KMS-11 (cell line): ENCODE results near the gene SHMT2.
A peak's percentile ranks its signal among the peaks of the same experiment; 100 is the strongest.

Experiments
- H2AFZ ChIP-seq: fragments of 200-600 bp; sonication (generic); 2 replicates; pipeline ENCODE4 v1.6.1; 2016; ENCODE audit warnings: antibody characterized with exemption, mixed run types, low read depth
- H3K27ac ChIP-seq: fragments of 200-600 bp; sonication (generic); 2 replicates; pipeline ENCODE4 v1.6.1; 2016; ENCODE audit warnings: mild to moderate bottlenecking, mixed run types
- H3K27me3 ChIP-seq: fragments of 200-600 bp; sonication (generic); 2 replicates; pipeline ENCODE4 v1.6.1; 2017; ENCODE audit warnings: mild to moderate bottlenecking, low read depth, mixed run types, moderate library complexity; ENCODE audit not compliant: insufficient read depth
- H3K36me3 ChIP-seq: fragments of 200-600 bp; sonication (generic); 2 replicates; pipeline ENCODE4 v1.6.1; 2017; ENCODE audit warnings: mild to moderate bottlenecking, mixed run types; ENCODE audit not compliant: insufficient read depth
- H3K4me1 ChIP-seq: fragments of 200-600 bp; sonication (generic); 2 replicates; pipeline ENCODE4 v1.6.1; 2016; ENCODE audit warnings: mild to moderate bottlenecking, low read depth, mixed run types; ENCODE audit not compliant: poor library complexity, severe bottlenecking
- H3K4me2 ChIP-seq: fragments of 200-600 bp; sonication (generic); 2 replicates; pipeline ENCODE4 v1.7.0; 2016; ENCODE audit warnings: mild to moderate bottlenecking, mixed run types
- H3K4me3 ChIP-seq: fragments of 200-600 bp; sonication (generic); IDR thresholded peaks from 2 replicates; pipeline ENCODE4 v1.6.1; 2017; ENCODE audit warnings: low read depth, low read length, mixed read lengths; ENCODE audit not compliant: insufficient read depth
- H3K79me2 ChIP-seq: fragments of 200-600 bp; sonication (generic); 2 replicates; pipeline ENCODE4 v1.6.1; 2016; ENCODE audit warnings: low read depth, mixed run types; ENCODE audit not compliant: insufficient read depth
- H3K9ac ChIP-seq: fragments of 200-600 bp; sonication (generic); 2 replicates; pipeline ENCODE4 v1.6.1; 2016; ENCODE audit warnings: mild to moderate bottlenecking, mixed run types
- H4K20me1 ChIP-seq: fragments of 200-600 bp; sonication (generic); 2 replicates; pipeline ENCODE4 v1.6.1; 2016; ENCODE audit warnings: mild to moderate bottlenecking, mixed run types; ENCODE audit not compliant: insufficient read depth
- TF ChIP-seq, protein P1 (sequence below): fragments of 200-600 bp; sonication (generic); conservative IDR thresholded peaks from 2 replicates; pipeline ENCODE4 v1.6.1; 2017; ENCODE audit warnings: low read depth, mild to moderate bottlenecking, antibody characterized with exemption, low read length, moderate library complexity, mixed read lengths

SHMT2 gene

DNA sequence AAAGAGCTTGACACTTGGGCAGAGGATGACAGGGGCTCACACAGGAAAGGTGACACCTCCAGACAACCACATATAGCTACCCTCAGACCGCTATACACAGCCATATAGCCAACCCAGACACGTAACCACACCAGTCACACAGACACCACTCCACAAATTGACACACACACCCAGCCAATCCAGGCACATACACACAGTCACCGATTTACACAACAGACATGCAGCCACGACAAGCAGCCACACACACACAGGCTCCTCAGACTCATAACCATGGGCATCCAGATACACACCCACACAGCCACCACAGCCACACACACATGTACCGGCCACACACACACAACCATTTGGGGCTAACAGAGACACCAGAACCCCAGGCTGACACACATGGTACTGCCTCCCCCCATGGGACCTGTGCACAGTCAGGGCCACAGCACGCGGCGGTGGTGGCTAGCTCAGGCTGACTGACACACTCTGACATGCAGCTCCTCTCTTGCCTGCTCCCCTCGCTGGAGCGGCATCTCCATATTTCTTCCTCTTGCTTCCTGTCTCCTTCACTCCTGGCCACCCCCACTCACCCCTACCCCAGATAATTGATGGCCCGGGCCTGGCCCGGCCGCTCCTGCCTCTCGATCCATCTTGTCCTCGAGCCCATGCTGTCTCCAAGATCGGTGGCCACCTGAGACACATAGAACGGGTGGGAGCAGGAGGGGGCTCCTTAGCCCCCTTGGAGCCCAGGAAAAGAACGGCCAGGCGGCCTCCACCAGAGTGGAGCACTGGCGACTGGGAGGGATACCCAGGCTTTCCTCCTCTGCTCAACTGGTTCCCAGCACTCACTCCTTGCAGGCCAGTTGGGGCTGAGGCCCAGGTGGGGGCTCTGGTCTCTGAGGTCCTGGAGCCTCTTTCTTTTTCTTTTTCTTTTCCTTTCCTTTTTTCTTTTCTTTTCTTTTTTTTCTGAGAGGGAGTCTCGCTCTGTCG lies 6.0 kb upstream of the SHMT2 start:
- Histone ChIP-seq H3K4me3 (no peak overlapping the region), H3K4me1 (peaks cover 3% of the 10 kb centered on the region), H3K4me2 (no peak overlapping the region), H3K9ac (no peak overlapping the region), H3K27me3 (peaks cover 47% of the 10 kb centered on the region), H4K20me1 (no peaks in the 10 kb centered on the region), H3K36me3 (no peaks in the 10 kb centered on the region), H3K27ac (no peak overlapping the region), H3K79me2 (no peaks in the 10 kb centered on the region), H2AFZ (no peak overlapping the region)
- TF ChIP-seq, protein P1, sequence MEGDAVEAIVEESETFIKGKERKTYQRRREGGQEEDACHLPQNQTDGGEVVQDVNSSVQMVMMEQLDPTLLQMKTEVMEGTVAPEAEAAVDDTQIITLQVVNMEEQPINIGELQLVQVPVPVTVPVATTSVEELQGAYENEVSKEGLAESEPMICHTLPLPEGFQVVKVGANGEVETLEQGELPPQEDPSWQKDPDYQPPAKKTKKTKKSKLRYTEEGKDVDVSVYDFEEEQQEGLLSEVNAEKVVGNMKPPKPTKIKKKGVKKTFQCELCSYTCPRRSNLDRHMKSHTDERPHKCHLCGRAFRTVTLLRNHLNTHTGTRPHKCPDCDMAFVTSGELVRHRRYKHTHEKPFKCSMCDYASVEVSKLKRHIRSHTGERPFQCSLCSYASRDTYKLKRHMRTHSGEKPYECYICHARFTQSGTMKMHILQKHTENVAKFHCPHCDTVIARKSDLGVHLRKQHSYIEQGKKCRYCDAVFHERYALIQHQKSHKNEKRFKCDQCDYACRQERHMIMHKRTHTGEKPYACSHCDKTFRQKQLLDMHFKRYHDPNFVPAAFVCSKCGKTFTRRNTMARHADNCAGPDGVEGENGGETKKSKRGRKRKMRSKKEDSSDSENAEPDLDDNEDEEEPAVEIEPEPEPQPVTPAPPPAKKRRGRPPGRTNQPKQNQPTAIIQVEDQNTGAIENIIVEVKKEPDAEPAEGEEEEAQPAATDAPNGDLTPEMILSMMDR: no peak

DNA sequence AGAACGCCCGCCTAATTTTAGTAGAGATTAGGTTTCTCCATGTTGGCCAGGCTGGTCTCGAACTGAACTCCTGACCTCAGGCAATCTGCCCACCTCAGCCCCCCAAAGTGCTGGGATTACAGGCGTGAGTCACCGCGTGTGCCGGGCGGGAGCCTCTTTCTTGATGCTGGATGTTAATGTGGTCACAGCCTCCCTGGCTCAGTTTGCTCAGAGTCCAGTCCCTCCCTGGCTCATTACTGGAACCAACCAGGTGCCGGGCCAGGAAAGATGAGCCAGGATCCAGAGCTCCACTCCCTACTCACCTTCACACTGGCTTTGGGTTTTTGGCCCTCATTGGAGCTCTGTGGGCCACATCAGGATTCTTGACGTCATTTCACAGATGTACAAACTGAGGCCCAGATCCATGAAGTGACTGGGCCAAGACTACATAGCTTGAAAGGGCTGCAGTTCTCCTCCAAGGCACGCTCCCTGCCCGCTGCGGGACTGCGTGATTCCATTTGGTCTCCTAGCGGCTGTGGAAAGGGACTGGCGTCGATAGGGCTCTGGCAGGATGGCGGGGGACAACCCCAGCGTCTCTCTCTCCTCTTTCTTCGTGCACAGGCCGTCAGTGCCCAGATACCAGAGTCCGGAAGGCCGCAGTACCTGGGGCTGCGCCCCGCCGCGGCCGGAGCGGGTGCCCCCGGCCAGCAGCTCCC lies 5.1 kb upstream of the SHMT2 start:
- no peak overlapping the region for H3K4me2 ChIP-seq
- H3K9ac ChIP-seq: no peak overlapping the region
- H3K27ac ChIP-seq: no peak overlapping the region
- peaks cover 38% of the 10 kb centered on the region for H3K27me3 ChIP-seq
- peaks cover 4% of the 10 kb centered on the region; the same call in 1 of the 2 replicates for H3K79me2 ChIP-seq
- TF ChIP-seq, protein P1: 0 out of 2 replicates have a peak, but pooled peaks have one; percentile 24
- H4K20me1 ChIP-seq: no peaks in the 10 kb centered on the region
- H3K36me3 ChIP-seq: no peaks in the 10 kb centered on the region
- no peak overlapping the region for H3K4me3 ChIP-seq
- H3K4me1 ChIP-seq: peaks cover 11% of the 10 kb centered on the region
- no peak overlapping the region for H2AFZ ChIP-seq

DNA sequence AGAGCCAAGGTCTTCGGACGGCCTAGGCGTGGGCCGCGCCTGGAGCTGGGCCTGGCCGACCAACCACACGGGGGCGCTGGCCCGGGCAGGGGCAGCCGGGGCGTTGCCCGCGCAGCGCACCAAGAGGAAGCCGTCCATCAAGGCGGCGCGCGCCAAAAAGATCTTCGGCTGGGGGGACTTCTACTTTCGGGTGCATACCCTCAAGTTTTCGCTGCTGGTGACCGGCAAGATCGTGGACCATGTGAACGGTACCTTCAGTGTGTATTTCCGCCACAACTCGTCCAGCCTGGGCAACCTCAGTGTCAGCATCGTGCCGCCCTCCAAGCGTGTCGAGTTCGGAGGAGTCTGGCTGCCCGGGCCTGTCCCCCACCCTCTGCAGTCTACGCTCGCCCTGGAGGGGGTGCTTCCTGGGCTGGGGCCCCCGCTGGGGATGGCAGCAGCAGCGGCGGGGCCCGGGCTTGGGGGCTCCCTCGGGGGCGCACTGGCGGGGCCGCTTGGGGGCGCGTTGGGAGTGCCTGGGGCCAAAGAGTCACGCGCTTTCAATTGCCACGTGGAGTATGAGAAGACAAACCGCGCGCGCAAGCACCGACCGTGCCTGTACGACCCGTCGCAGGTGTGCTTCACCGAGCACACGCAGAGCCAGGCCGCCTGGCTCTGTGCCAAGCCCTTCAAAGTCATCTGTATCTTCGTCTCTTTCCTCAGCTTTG lies 4.4 kb upstream of the SHMT2 start:
- no peak overlapping the region for H3K9ac ChIP-seq
- no peaks in the 10 kb centered on the region for H3K36me3 ChIP-seq
- no peak overlapping the region for H3K4me3 ChIP-seq
- no peak overlapping the region for H3K4me2 ChIP-seq
- TF ChIP-seq, protein P1: no peak; the same call in 1 of the 2 replicates
- H3K4me1 ChIP-seq: peaks cover 11% of the 10 kb centered on the region
- no peak overlapping the region for H3K27ac ChIP-seq
- no peaks in the 10 kb centered on the region for H4K20me1 ChIP-seq
- no peak overlapping the region for H2AFZ ChIP-seq
- H3K27me3 ChIP-seq: peaks cover 32% of the 10 kb centered on the region
- H3K79me2 ChIP-seq: peaks cover 11% of the 10 kb centered on the region

DNA sequence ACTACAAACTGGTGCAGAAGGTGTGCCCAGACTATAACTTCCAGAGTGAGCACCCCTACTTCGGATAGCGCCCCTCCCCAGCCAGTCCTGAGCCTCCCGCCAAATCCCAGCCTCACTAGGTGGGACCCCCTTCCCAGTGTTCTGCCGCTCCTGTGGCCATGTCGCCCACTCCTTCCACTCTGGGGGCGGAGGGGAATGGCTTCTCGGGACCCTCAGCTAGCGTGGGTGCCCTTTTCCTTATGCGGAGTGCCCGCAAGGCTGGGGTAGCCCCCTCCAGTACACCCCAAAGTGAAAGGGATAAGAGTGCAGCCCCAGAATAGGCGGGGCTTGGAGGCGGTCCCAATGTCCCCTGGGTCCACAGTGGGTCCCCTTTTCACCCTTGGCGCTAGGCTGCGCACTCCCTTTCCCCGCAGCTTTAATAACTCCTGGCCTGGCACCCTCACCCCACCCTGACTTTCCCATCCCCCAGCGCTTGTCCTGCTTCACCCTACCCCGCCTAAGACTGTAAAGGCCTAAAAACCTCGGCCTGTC lies 3.8 kb upstream of the SHMT2 start:
- Histone ChIP-seq H3K4me3 (no peak overlapping the region), H3K4me1 (peaks cover 15% of the 10 kb centered on the region), H2AFZ (no peak overlapping the region), H3K27ac (no peak overlapping the region), H3K4me2 (no peak overlapping the region), H3K79me2 (peaks cover 17% of the 10 kb centered on the region), H3K9ac (no peak overlapping the region), H4K20me1 (no peaks in the 10 kb centered on the region), H3K27me3 (peaks cover 26% of the 10 kb centered on the region), H3K36me3 (no peaks in the 10 kb centered on the region)
- TF ChIP-seq, protein P1: no peak
